GM12878 (cell line): ENCODE measurements around the gene DGKI. TPM values are rescaled to one million over a fixed set of nuclear protein-coding genes. Genes with fewer than 3 reads are reported as not detected.

ENCODE experiments used
- ATAC-seq: fragments of 200-7000 bp; cut with Tn5 transposase; 3 replicates; pipeline ENCODE4 v1.9.1; 2020; ENCODE audit warnings: mild to moderate bottlenecking, moderate library complexity
- BruUV-seq: library from RNA; stranded (reverse); fragments of 400-500 nt; replicated peaks from 2 replicates; lab custom pipeline; 2021; lab: Mats Ljungman, UMichigan
- CTCF ChIA-PET: fragments of 300-600 bp; sonication (Branson Sonifier 250); formaldehyde crosslinking; extraction: SDS; loops from one replicate; lab custom pipeline; 2021; ENCODE audit warnings: inconsistent platforms; lab: Yijun Ruan, JAX
- POLR2A ChIA-PET: fragments of 350-600 bp; formaldehyde crosslinking; extraction: SDS; loops from one replicate; lab custom pipeline; 2021; ENCODE audit warnings: inconsistent platforms; lab: Charles Lee
- RAD21 ChIA-PET: fragments of 300-600 bp; sonication (Branson Sonifier 250); formaldehyde crosslinking; loops from one replicate; lab custom pipeline; 2023; ENCODE audit warnings: antibody characterized with exemption; ENCODE audit not compliant: unreplicated experiment; lab: Charles Lee
- SMC1A ChIA-PET: fragments of 300-600 bp; sonication (Branson Sonifier 250); formaldehyde crosslinking; loops from one replicate; lab custom pipeline; 2023; ENCODE audit not compliant: unreplicated experiment, uncharacterized antibody; lab: Charles Lee
- DNase-seq: peaks from one replicate; pipeline ENCODE4 v3.0.0-alpha.2; 2011; ENCODE audit warnings: low read depth, low spot score
- FAIRE-seq: peaks from 3 replicates; lab custom pipeline; 2011; peaks lifted over from hg19 to GRCh38; lab: Jason Lieb, UNC
- H2AFZ ChIP-seq: 2 replicates; pipeline ENCODE4 v1.6.0; 2011; ENCODE audit warnings: low read depth, low read length, control low read depth; ENCODE audit not compliant: control insufficient read depth
- H3K27ac ChIP-seq: 2 replicates; pipeline ENCODE4 v1.5.1; 2011; ENCODE audit warnings: control low read depth; ENCODE audit not compliant: control insufficient read depth, insufficient read depth
- H3K27me3 ChIP-seq, 2 experiments: replicated peaks in 1 of 2; 2 replicates each; pipeline versions ENCODE4 v1.6.0 to v1.6.1; 2011; ENCODE audit warnings: low read length in 1 of 2; ENCODE audit not compliant: control insufficient read depth in 2 of 2, insufficient read depth in 2 of 2
- H3K36me3 ChIP-seq, 2 experiments: 2 replicates each; pipeline ENCODE4 v1.5.1; 2011; ENCODE audit warnings: low read length in 1 of 2; ENCODE audit not compliant: control insufficient read depth in 2 of 2, insufficient read depth in 2 of 2
- H3K4me1 ChIP-seq: 2 replicates; pipeline ENCODE4 v1.6.1; 2011; ENCODE audit warnings: mild to moderate bottlenecking, low read length, moderate library complexity, mixed read lengths; ENCODE audit not compliant: control insufficient read depth, insufficient read depth
- H3K4me2 ChIP-seq: 2 replicates; pipeline ENCODE4 v1.6.0; 2011; ENCODE audit warnings: control low read depth; ENCODE audit not compliant: control insufficient read depth, insufficient read depth
- H3K4me3 ChIP-seq: fragments of 200-600 bp; sonication (generic); 2 replicates; pipeline ENCODE4 v1.5.1; 2016
- H3K79me2 ChIP-seq: 2 replicates; pipeline ENCODE4 v1.6.0; 2011; ENCODE audit warnings: low read length; ENCODE audit not compliant: control insufficient read depth, insufficient read depth
- H3K9ac ChIP-seq: 2 replicates; pipeline ENCODE4 v1.8.0; 2011; ENCODE audit warnings: low read length, control low read depth, mixed read lengths; ENCODE audit not compliant: control insufficient read depth, insufficient read depth
- H3K9me3 ChIP-seq: replicated peaks from 3 replicates; pipeline ENCODE4 v1.5.1; 2011; ENCODE audit warnings: mild to moderate bottlenecking, low read length; ENCODE audit not compliant: control insufficient read depth, insufficient read depth
- H4K20me1 ChIP-seq: 2 replicates; pipeline ENCODE4 v1.6.0; 2011; ENCODE audit not compliant: control insufficient read depth, insufficient read depth
- WGBS: methylation state at CpG from one replicate; pipeline ENCODE4 v1.1.6; 2016; ENCODE audit warnings: low lambda C conversion rate; ENCODE audit not compliant: insufficient replicate concordance, insufficient coverage; ENCODE audit errors: missing lambda C conversion rate; 5-methylcytosine and 5-hydroxymethylcytosine counted together
- in situ Hi-C: fragments of 300-500 bp; cut with MboI; formaldehyde crosslinking; loops from 9 replicates; pipeline ENCODE4 v1.14.3; 2018; ENCODE audit warnings: mixed read lengths
- intact Hi-C: fragments of 100-400 bp; cut with micrococcal nuclease; formaldehyde crosslinking; loops from one replicate; pipeline ENCODE4 v1.14.2; 2022; ENCODE audit not compliant: unreplicated experiment
- polyA plus RNA-seq, 11 experiments: library from polyadenylated mRNA; depleted of rRNA in 4 of 11; unstranded in 6 of 11; stranded (reverse) in 5 of 11; fragments of >200 nt; fragmentation: Nextera tagmentation in 4 of 11; fragmentation: Illumina TruSeq in 1 of 11; extraction: Ambion mirVana in 4 of 11; extraction: Trizol in 1 of 11; gene quantifications; 1 replicate in 1 of 11; 2 replicates in 10 of 11; pipeline versions ENCODE4 v1.2.1 to v1.2.3, GENCODE V29; 2011 to 2016; ENCODE audit warnings: inconsistent platforms in 2 of 11, missing spikeins in 2 of 11, low read depth in 1 of 11
- total RNA-seq, 4 experiments: library from RNA; depleted of rRNA in 3 of 4; stranded (reverse); fragments of >200 nt in 3 of 4; fragmentation: Illumina TruSeq in 1 of 4; extraction: Trizol in 1 of 4; gene quantifications; 2 replicates each; pipeline versions ENCODE4 v1.2.1 to v1.2.3, GENCODE V29; 2013 to 2021
- TF ChIP-seq, protein P1 (sequence below): fragments of 450-650 bp; IDR thresholded peaks from 2 replicates; pipeline ENCODE4 v1.6.1; 2017; ENCODE audit warnings: antibody characterized with exemption, mild to moderate bottlenecking, moderate library complexity

The DGKI gene
- total and polyA plus RNA-seq, 10 of the 15 experiments (the other 5 are each of a cell fraction or from before 2014, with no cell fraction given): 10.4 to 37.1 (median 22.1) TPM

- H2AFZ ChIP-seq: no peak overlapping the region
- POLR2A ChIA-PET: interaction anchor here (0.6 to 1.0 kb wide), 2 partner anchors 15 to 469 kb away, joined by 3 read pairs; no protein-coding TSS in a partner anchor
- DNase-seq (no peak), FAIRE-seq (no peak), ATAC-seq (no peak)
- H3K27ac ChIP-seq: no peak overlapping the region
- no peaks in the 10 kb centered on the region for H3K79me2 ChIP-seq
- RAD21 ChIA-PET: no interaction called here
- intact Hi-C loops: no loop called here
- no peak overlapping the region for H3K9ac ChIP-seq
- no peaks in the 10 kb centered on the region for H3K9me3 ChIP-seq
- TF ChIP-seq, protein P1, sequence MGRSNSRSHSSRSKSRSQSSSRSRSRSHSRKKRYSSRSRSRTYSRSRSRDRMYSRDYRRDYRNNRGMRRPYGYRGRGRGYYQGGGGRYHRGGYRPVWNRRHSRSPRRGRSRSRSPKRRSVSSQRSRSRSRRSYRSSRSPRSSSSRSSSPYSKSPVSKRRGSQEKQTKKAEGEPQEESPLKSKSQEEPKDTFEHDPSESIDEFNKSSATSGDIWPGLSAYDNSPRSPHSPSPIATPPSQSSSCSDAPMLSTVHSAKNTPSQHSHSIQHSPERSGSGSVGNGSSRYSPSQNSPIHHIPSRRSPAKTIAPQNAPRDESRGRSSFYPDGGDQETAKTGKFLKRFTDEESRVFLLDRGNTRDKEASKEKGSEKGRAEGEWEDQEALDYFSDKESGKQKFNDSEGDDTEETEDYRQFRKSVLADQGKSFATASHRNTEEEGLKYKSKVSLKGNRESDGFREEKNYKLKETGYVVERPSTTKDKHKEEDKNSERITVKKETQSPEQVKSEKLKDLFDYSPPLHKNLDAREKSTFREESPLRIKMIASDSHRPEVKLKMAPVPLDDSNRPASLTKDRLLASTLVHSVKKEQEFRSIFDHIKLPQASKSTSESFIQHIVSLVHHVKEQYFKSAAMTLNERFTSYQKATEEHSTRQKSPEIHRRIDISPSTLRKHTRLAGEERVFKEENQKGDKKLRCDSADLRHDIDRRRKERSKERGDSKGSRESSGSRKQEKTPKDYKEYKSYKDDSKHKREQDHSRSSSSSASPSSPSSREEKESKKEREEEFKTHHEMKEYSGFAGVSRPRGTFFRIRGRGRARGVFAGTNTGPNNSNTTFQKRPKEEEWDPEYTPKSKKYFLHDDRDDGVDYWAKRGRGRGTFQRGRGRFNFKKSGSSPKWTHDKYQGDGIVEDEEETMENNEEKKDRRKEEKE: no peak
- no TSS peak for BruUV-seq
- H3K4me3 ChIP-seq: no peak overlapping the region
- WGBS: 98% methylated on average over 4 of the region's 4 CpGs
- peaks cover 20 to 51% of the 10 kb centered on the region in 2 experiments for H3K36me3 ChIP-seq
- H3K27me3 ChIP-seq: no peaks in the 10 kb centered on the region
- H4K20me1 ChIP-seq: no peaks in the 10 kb centered on the region
- H3K4me1 ChIP-seq: no peaks in the 10 kb centered on the region
- H3K4me2 ChIP-seq: no peak overlapping the region
- in situ Hi-C loops: no loop called here
- CTCF ChIA-PET: interaction anchor here (1.0 to 1.6 kb wide), 3 partner anchors 29 to 219 kb away, joined by 3 to 4 read pairs (median 4); partner anchors contain the start of gene DGKI
- SMC1A ChIA-PET: interaction anchor here (0.8 to 1.5 kb wide), 5 partner anchors 9 to 219 kb away, joined by 3 to 5 read pairs (median 3); no protein-coding TSS in a partner anchor
Measured at GRCh38 chr7:137875746-137876145, 29.0 kb upstream of the DGKI start.
